B cell (primary cell): ENCODE results near the gene MEIS2. TPM values are rescaled to one million over a fixed set of nuclear protein-coding genes. Genes with fewer than 3 reads are reported as not detected.

Source experiments
- ATAC-seq: fragments of 200-7000 bp; cut with Tn5 transposase; one replicate; pipeline ENCODE4 v1.10.0; 2021; ENCODE audit warnings: low read depth, mild to moderate bottlenecking, moderate number of reproducible peaks, moderate library complexity
- CTCF ChIA-PET: fragments of 350-600 bp; sonication (Branson Sonifier 250); formaldehyde crosslinking; loops from one replicate; lab custom pipeline; 2021; ENCODE audit warnings: antibody characterized with exemption, inconsistent platforms; lab: Charles Lee
- POLR2A ChIA-PET: fragments of 350-600 bp; sonication (Branson Sonifier 250); formaldehyde crosslinking; loops from one replicate; lab custom pipeline; 2021; ENCODE audit warnings: antibody characterized with exemption; lab: Charles Lee
- DNase-seq: peaks from one replicate; pipeline ENCODE4 v3.0.0; 2013
- H2AFZ ChIP-seq: 2 replicates; pipeline ENCODE4 v1.6.1; 2012; ENCODE audit warnings: mild to moderate bottlenecking, low read depth, low read length; ENCODE audit not compliant: insufficient read depth, poor library complexity, severe bottlenecking
- H3K27ac ChIP-seq, 2 donors: 1 replicate in 1 of 2; 2 replicates in 1 of 2; pipeline ENCODE4 v1.5.1; 2012 to 2013; ENCODE audit warnings: low read length in 2 of 2, mild to moderate bottlenecking in 2 of 2, moderate library complexity in 1 of 2
- H3K27me3 ChIP-seq, 4 experiments: fragments of 200-600 bp in 1 of 4; sonication (generic) in 1 of 4; replicated peaks in 1 of 4; 1 replicate in 2 of 4; 2 replicates in 2 of 4; pipeline versions ENCODE4 v1.6.1 to v1.7.0; 2013 to 2016; ENCODE audit warnings: low read length in 3 of 4, mild to moderate bottlenecking in 2 of 4, mixed read lengths in 1 of 4, moderate library complexity in 1 of 4; ENCODE audit not compliant: insufficient read depth in 4 of 4, control insufficient read depth in 3 of 4; ENCODE audit errors: control extremely low read depth in 1 of 4
- H3K36me3 ChIP-seq, 2 experiments: replicated peaks in 1 of 2; 1 replicate in 1 of 2; 2 replicates in 1 of 2; pipeline versions ENCODE4 v1.6.1 to v1.7.1; 2013; ENCODE audit warnings: low read length in 1 of 2; ENCODE audit not compliant: insufficient read depth in 2 of 2, control insufficient read depth in 1 of 2; ENCODE audit errors: control extremely low read depth in 1 of 2, extremely low read depth in 1 of 2
- H3K4me1 ChIP-seq, 2 donors: fragments of 200-600 bp in 1 of 2; sonication (generic) in 1 of 2; 1 replicate in 1 of 2; 2 replicates in 1 of 2; pipeline versions ENCODE4 v1.5.1 to v1.6.1; 2013 to 2017; ENCODE audit warnings: low read length in 2 of 2; ENCODE audit not compliant: control insufficient read depth in 2 of 2, insufficient read depth in 2 of 2
- H3K4me2 ChIP-seq: replicated peaks from 2 replicates; pipeline ENCODE3; 2012; ENCODE audit warnings: mild to moderate bottlenecking, low read depth, low read length; ENCODE audit not compliant: poor library complexity, severe bottlenecking
- H3K4me3 ChIP-seq, 5 experiments: fragments of 200-600 bp in 1 of 5; sonication (generic) in 1 of 5; 1 replicate in 3 of 5; 2 replicates in 2 of 5; pipeline versions ENCODE4 v1.5.1 to v1.7.0; 2011 to 2016; ENCODE audit warnings: low read length in 4 of 5, mild to moderate bottlenecking in 4 of 5, low read depth in 2 of 5, control low read depth in 1 of 5, moderate library complexity in 1 of 5; ENCODE audit not compliant: insufficient read depth in 1 of 5; ENCODE audit errors: control extremely low read depth in 1 of 5, extremely low read depth in 1 of 5
- H3K79me2 ChIP-seq: fragments of 200-600 bp; sonication (generic); one replicate; pipeline ENCODE4 v1.6.0; 2016; ENCODE audit warnings: low read length; ENCODE audit not compliant: control insufficient read depth, insufficient read depth
- H3K9ac ChIP-seq: fragments of 200-600 bp; sonication (generic); 2 replicates; pipeline ENCODE4 v1.6.1; 2017; ENCODE audit warnings: mild to moderate bottlenecking, low read length, moderate library complexity
- H3K9me3 ChIP-seq, 3 donors: one replicate each; pipeline versions ENCODE4 v1.6.1 to v1.7.1; 2013; ENCODE audit warnings: low read length in 2 of 3; ENCODE audit not compliant: control insufficient read depth in 2 of 3, insufficient read depth in 1 of 3; ENCODE audit errors: control extremely low read depth in 1 of 3
- H4K20me1 ChIP-seq: 2 replicates; pipeline ENCODE4 v1.6.0; 2012; ENCODE audit warnings: mild to moderate bottlenecking, low read length; ENCODE audit not compliant: insufficient read depth, control insufficient read depth, poor library complexity, severe bottlenecking
- H3K27ac Mint-ChIP-seq: one replicate; pipeline ENCODE4 v1.8.0; 2021; ENCODE audit warnings: mixed read lengths
- H3K27me3 Mint-ChIP-seq: one replicate; pipeline ENCODE4 v1.8.0; 2021; ENCODE audit warnings: mixed read lengths
- H3K4me1 Mint-ChIP-seq: one replicate; pipeline ENCODE4 v1.8.0; 2021; ENCODE audit warnings: mixed read lengths
- H3K4me3 Mint-ChIP-seq: one replicate; pipeline ENCODE4 v1.8.0; 2021; ENCODE audit warnings: mixed read lengths
- H3K9me3 Mint-ChIP-seq: one replicate; pipeline ENCODE4 v1.8.0; 2022; ENCODE audit warnings: mixed read lengths; ENCODE audit not compliant: insufficient read depth
- CTCF ChIP-seq: fragments of 200-600 bp; IDR thresholded peaks from one replicate; pipeline ENCODE4 v1.8.0; 2022; ENCODE audit warnings: antibody characterized with exemption, mild to moderate bottlenecking
- EZH2 ChIP-seq: IDR thresholded peaks from 2 replicates; pipeline ENCODE4 v1.6.1; 2012; ENCODE audit warnings: borderline replicate concordance, low read depth, mild to moderate bottlenecking, moderate library complexity, low read length; ENCODE audit not compliant: insufficient read depth, poor library complexity, severe bottlenecking
- WGBS: methylation state at CpG from one replicate; pipeline ENCODE4 v1.1.5; 2013; ENCODE audit warnings: missing lambda C conversion rate; ENCODE audit not compliant: insufficient coverage; 5-methylcytosine and 5-hydroxymethylcytosine counted together
- intact Hi-C: fragments of 100-400 bp; cut with micrococcal nuclease; formaldehyde crosslinking; loops from one replicate; pipeline ENCODE4 v1.10.0; 2022
- polyA plus RNA-seq: library from polyadenylated mRNA; depleted of rRNA; stranded (reverse); fragments of >200 nt; gene quantifications from 2 replicates; pipeline ENCODE4 v1.2.3, GENCODE V29; 2012
- total RNA-seq, 2 donors: library from RNA; stranded (reverse); fragments of 120-200 nt in 1 of 2; gene quantifications; 1 replicate in 1 of 2; 2 replicates in 1 of 2; pipeline versions ENCODE4 v1.2.3 to v1.2.4, GENCODE V29; 2013 to 2022

The MEIS2 gene
- total and polyA plus RNA-seq, 2 donors (not counting 1 experiment from before 2014, with no cell fraction given) = 0.22 TPM; not detected in 1

GRCh38 chr15:37101980-37102304, 1.6 kb upstream of the MEIS2 start:
- peaks cover 2 to 50% (median 5%) of the 10 kb centered on the region in 3 donors for H3K9me3 ChIP-seq
- no peaks in the 10 kb centered on the region for H3K79me2 ChIP-seq
- peaks cover 41 to 46% of the 10 kb centered on the region in 2 donors for H3K4me1 ChIP-seq
- H3K4me3 Mint-ChIP-seq = peak overlapping the region; percentile 94
- H3K27ac Mint-ChIP-seq = peak overlapping the region; percentile 37
- H3K36me3 ChIP-seq = no peaks in the 10 kb centered on the region
- no peak for ATAC-seq
- H4K20me1 ChIP-seq = no peaks in the 10 kb centered on the region
- H3K27ac ChIP-seq = no peak overlapping the region
- intact Hi-C loops = loop anchor here (5.0 kb wide), 1 partner anchor 525 kb away; the partner anchor contains the start of gene CDIN1
- peaks cover 80% of the 10 kb centered on the region for H3K27me3 Mint-ChIP-seq
- H3K9ac ChIP-seq = no peak overlapping the region
- H3K4me1 Mint-ChIP-seq = peaks cover 51% of the 10 kb centered on the region
- peak overlapping the region in 2 of 5 experiments; percentile 57 to 83 for H3K4me3 ChIP-seq
- H2AFZ ChIP-seq = peak overlapping the region; percentile 86
- peaks cover 3% of the 10 kb centered on the region for H3K9me3 Mint-ChIP-seq
- no peak for DNase-seq
- no peak for TF ChIP-seq EZH2
- TF ChIP-seq CTCF = no peak
- ChIA-PET CTCF (no interaction called here), POLR2A (no interaction called here)
- peak overlapping the region; percentile 83 for H3K4me2 ChIP-seq
- peaks cover 0 to 82% (median 60%) of the 10 kb centered on the region in 4 experiments for H3K27me3 ChIP-seq
- 20% methylated on average over 7 of the region's 15 CpGs for WGBS

DNA sequence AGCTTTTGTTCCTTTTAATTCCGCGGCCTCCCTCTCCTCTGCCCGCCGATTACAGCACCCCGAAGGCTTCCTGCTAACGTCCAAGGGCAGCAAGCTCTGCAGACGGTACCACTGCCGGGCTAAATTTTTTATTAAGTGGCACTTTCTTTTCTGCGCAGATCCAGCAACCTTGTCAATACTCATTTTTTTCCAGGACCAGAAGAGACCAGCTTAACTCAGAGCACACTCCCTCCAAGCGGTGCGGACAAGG, 542 bp upstream of the MEIS2 start:
- Histone ChIP-seq H3K4me3 (peak overlapping the region; percentile 52 to 83 (median 64)), H3K79me2 (no peaks in the 10 kb centered on the region), H3K4me1 (peaks cover 41 to 46% of the 10 kb centered on the region in 2 donors), H3K27ac (no peak overlapping the region), H4K20me1 (no peaks in the 10 kb centered on the region), H2AFZ (peak overlapping the region; percentile 86), H3K9ac (peak overlapping the region; percentile 72), H3K4me2 (peak overlapping the region; percentile 83), H3K27me3 (peaks cover 0 to 83% (median 58%) of the 10 kb centered on the region in 4 experiments), H3K9me3 (peaks cover 2 to 56% (median 5%) of the 10 kb centered on the region in 3 donors), H3K36me3 (no peaks in the 10 kb centered on the region)
- Mint-ChIP-seq H3K27me3 (peaks cover 81% of the 10 kb centered on the region), H3K4me1 (peaks cover 49% of the 10 kb centered on the region), H3K4me3 (peak overlapping the region; percentile 94), H3K27ac (peak overlapping the region; percentile 68), H3K9me3 (peaks cover 3% of the 10 kb centered on the region)
- ATAC-seq (peak; percentile 29), DNase-seq (no peak)
- WGBS = 0% methylated on average over 11 of the region's 11 CpGs
- CTCF ChIA-PET = interaction anchor here (0.6 kb wide), 1 partner anchor 600 kb away, joined by 3 read pairs; no protein-coding TSS in a partner anchor
- TF ChIP-seq CTCF = no peak
- TF ChIP-seq EZH2 = no peak
- intact Hi-C loops = loop anchor here (5.0 kb wide), 1 partner anchor 524 kb away; the partner anchor contains the start of gene CDIN1
- POLR2A ChIA-PET = no interaction called here
